Placental pericyte (primary cell): ENCODE results near the gene RND1. TPM values are rescaled to one million over a fixed set of nuclear protein-coding genes. Genes with fewer than 3 reads are reported as not detected.

Experiments
- small RNA-seq: library from RNA; depleted of rRNA; stranded (forward); fragments of <200 nt; gene quantifications from one replicate; pipeline ENCODE3, GENCODE V24; 2012; ENCODE audit warnings: low replicate concordance
- total RNA-seq: library from RNA; depleted of rRNA; stranded (reverse); fragments of >200 nt; gene quantifications from 2 replicates; pipeline ENCODE4 v1.2.3, GENCODE V29; 2012

RND1 gene
- total RNA-seq = 0.44 TPM in 1 of 2 replicates, not detected in the other

DNA sequence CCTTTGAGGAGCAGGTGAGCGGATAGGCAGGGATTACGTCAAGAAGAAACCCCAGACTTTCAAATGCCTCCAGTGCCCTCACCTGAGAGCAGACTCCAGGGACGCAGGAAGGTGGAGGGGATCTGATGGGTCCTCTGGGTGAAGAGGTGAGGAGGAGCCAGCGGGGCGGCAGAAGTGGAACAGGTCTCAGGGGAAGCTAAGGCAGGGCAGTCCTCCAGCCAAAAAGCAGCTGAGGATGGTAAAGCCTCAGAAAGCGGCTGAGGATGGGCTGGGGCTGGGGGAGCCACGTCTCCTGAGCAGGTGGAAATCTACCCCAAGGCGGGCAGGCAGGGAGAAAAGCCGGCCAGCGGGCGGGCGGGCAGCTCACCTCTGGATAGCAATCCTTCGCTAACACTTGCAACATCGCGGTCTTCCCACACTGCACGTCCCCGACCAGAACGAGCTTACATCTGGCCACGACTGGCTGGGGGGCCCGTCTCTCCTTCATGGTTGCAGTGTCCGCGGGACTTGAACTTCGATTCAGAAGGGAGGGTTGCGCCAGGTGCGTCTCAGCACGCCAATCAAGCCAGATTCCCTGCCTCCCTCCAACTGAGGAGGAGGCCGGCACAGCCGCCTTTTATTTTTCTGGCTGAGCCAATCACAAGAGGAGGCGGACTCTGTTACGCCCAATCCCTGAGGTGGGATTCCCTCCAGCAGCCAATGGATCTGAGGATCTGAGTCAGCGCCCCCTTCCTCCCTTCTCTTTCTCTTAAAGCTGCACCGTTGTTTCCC lies at the start of gene RND1:
Gene RND1, minus strand, starts transcription at position 590 of the 771 bp plus-strand sequence. Its CDS starts 103 bp downstream, at position 487.

DNA sequence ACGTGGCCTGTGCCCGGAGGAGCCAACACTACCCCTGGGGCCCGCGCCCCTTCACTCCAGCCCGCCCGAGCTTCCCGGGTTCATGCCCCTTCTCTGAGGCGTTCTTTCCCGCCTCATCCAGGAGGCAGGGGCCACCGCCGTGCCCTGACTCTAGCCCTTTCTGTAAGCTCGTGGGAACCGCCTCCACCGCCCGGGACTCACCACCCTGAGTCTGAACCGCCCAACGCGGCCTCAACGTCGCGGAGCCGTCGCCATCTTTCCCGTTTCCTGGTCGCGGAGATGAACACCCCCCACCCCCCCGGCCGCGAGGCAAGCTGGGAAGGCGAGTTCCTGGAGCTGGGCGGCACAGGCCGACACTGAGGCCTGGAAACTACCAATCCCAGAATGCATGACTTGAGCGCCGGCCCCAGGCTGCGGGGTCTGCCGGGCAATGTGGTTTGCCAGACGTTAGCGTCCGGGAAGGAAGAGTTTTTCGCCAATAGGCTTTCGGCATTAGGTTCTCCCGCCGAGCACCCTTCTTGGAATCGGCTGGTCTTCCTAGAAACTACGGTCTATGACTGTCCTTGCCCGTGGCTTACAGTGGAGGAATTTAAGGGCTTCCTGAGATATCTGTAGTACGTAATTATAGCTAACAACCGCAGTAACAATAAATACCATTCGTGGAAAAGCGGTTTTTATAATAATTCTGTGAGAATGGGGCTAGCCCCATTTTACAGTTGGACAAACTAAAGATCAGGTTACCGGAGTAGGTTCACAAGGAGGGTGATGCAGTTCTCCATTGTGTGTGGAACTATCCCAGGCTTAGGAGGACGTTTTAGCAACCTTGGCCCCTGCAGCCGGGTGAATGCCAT lies 13.6 kb downstream of the RND1 start, which contains the start of gene DDX23:
Gene DDX23, minus strand, starts transcription at position 281 of the 851 bp plus-strand sequence. CDS start 6,381 bp downstream, outside the sequence.

DNA sequence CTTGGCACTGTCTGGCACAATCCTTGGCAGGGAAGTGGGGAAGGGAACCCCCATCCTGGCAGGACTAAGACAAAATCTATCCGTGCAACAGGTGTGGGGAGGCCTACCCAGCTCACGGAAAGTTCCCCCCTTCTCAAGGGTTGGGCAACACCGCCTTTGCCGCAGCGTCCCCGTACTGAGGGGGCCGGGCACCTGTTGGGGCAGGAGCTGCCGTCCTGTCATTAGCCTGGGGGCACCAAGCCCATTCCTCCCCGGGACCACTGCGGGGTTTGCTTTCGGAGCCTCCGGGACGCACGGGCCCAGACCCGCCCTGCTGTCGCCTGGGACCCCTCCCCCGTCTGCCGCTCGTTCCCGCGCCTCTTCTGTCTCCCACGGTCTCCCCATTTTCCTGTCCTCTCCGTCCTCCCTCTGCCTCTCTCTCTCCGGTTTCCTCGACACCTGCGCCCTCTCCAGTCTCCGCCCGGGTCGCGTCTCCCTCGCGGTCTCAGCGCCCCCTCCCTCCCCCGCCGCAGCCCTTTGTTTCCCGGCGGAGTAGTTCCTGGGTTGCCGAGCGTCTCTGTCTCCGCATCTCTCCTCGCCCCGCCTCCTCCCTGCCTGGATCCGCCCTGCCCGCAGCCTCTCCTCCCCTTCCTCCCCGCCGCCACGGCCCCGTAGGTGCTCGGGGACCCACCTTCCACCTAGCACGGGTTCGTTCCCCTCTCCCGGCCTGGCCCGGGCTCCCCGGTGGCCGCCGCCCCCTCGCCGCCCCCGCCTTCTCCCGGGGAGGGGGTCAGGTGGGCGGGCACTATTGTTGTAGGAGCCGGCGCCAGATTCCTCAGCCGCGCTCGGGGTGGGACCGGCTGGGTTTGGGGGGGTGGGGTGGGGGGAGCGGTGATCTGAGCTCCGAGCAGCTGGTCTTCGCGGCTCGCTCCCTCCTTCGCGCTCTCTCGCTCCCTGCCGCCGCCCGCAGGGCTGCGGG lies 47.5 kb downstream of the RND1 start, which contains the start of gene CACNB3:
Gene CACNB3, plus strand, starts transcription at position 624 of the 958 bp plus-strand sequence. CDS start 434 bp downstream, outside the sequence.

Small RNAs within 50 kb of the gene (small RNA-seq; reads per million reads assigned to genes)
- gene AC073610.1 (not detected), gene RF00019 (not detected), gene RNU6-600P (not detected)

Other genes starting within 250 kb of the RND1 start
- 34.4 and 46.5 TPM in 2 replicates for gene KANSL2, start 183.6 kb downstream of the RND1 start, total RNA-seq
- gene CCNT1, start 149.2 kb downstream of the RND1 start, total RNA-seq = 23.9 and 35.4 TPM in 2 replicates
- gene ADCY6, start 76.8 kb downstream of the RND1 start, total RNA-seq = 34.1 and 41.4 TPM in 2 replicates
- gene CACNB3, start 47.4 kb downstream of the RND1 start, total RNA-seq = 12.0 and 33.1 TPM in 2 replicates
- 64.1 and 74.2 TPM in 2 replicates for gene DDX23, start 13.7 kb downstream of the RND1 start, total RNA-seq
- gene FKBP11, start 59.6 kb upstream of the RND1 start, total RNA-seq = 17.0 and 44.4 TPM in 2 replicates
- gene ARF3, start 91.6 kb upstream of the RND1 start, total RNA-seq = 74.4 and 88.6 TPM in 2 replicates
- gene WNT10B, start 105.9 kb upstream of the RND1 start, total RNA-seq = under 0.01 TPM in 1 of 2 replicates, not detected in the other
- gene WNT1, start 112.5 kb upstream of the RND1 start, total RNA-seq = not detected in 2 replicates
- 0.14 TPM in 1 of 2 replicates, not detected in the other for gene DDN, start 133.5 kb upstream of the RND1 start, total RNA-seq
- 69.4 and 86.2 TPM in 2 replicates for gene PRKAG1, start 152.9 kb upstream of the RND1 start, total RNA-seq
- gene KMT2D, start 194.9 kb upstream of the RND1 start, total RNA-seq = 42.5 and 43.3 TPM in 2 replicates
- 0.22 and 1.6 TPM in 2 replicates for gene RHEBL1, start 204.1 kb upstream of the RND1 start, total RNA-seq
- gene DHH, start 228.9 kb upstream of the RND1 start, total RNA-seq = under 0.01 TPM in 2 replicates
- 60.3 and 72.0 TPM in 2 replicates for gene LMBR1L, start 245.0 kb upstream of the RND1 start, total RNA-seq